Stimulated activated CD4-positive, alpha-beta T cell treated with anti-CD3 and anti-CD28 coated beads, Interleukin-15, amount 100 ng/mL, for 1 hour (primary cell): Measurements from ENCODE around the gene SLC35F3.
"Not testable (repeated sequence)": the region's sequence is repeated elsewhere in the genome, so short reads cannot be mapped to it uniquely, and the experiment has no call there.

Source experiments
- DNase-seq, 2 donors: peaks; one replicate each; pipeline ENCODE4 v3.0.0-alpha.2; 2020; ENCODE audit warnings: low read depth in 1 of 2, low spot score in 1 of 2

Gene SLC35F3

GRCh38 chr1:234102583-234102982 is 198.1 kb downstream of the SLC35F3 start:
- DNase-seq, result no peak

DNA sequence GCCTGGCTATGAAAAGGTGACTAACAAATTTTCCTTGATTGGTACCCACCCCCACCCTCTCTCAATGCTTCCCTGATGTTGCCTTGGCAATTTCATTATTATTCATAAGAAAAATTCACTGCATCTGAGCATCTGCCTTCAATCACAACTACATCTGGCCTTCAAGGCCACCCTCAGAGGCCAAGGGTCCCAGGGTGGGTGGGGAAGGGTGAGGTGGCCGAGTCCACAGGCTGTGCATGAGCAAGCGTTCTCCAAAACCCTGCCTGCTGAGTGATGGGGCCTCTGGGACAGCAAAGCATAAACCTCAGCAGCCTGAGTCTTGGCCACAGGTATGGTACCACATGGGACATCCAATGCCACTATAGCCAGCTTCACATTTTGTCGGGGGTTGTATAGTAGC is 198.7 kb downstream of the SLC35F3 start:
- DNase-seq, result no peak

GRCh38 chr1:234106032-234106431 is 201.6 kb downstream of the SLC35F3 start:
- DNase-seq, result no peak

- DNase-seq, result no peak
Measured at GRCh38 chr1:234107416-234108021, 203.0 kb downstream of the SLC35F3 start.

GRCh38 chr1:234108921-234109320 is 204.4 kb downstream of the SLC35F3 start:
- DNase-seq, result no peak

GRCh38 chr1:234109840-234110239 is 205.4 kb downstream of the SLC35F3 start:
- DNase-seq, result no peak

DNA sequence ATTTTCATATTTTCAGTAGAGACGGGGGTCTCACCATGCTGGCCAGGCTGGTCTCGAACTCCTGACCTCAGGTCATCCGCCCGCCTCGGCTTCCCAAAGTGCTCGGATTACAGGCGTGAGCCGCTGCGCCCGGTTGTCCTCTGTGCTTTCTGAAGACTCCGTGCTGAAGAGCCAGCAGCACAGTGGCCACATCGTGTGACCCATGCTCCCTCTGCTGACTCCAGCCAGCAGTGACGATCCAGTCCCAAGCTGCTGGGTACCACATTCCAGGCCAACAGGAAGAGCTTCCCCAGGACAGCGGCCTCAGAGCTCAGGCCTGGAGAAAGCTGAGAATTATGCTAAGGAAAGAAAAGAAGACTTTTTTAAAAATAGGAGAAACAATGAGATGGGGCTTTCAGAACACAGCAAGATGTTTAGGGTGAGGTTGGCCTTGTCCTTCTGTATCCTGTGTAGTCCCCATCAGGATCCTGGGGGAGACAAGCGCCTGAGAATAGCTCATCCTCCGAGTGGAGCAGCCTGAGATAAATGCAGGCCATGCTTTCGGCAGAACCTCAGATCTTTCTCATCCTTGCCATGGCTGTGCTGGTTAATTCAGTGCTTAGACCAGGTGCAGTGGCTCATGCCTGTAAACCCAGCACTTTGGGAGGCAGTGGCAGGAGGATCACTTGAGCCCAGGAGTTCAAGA is 207.1 kb downstream of the SLC35F3 start:
- DNase-seq, result no peak

DNA sequence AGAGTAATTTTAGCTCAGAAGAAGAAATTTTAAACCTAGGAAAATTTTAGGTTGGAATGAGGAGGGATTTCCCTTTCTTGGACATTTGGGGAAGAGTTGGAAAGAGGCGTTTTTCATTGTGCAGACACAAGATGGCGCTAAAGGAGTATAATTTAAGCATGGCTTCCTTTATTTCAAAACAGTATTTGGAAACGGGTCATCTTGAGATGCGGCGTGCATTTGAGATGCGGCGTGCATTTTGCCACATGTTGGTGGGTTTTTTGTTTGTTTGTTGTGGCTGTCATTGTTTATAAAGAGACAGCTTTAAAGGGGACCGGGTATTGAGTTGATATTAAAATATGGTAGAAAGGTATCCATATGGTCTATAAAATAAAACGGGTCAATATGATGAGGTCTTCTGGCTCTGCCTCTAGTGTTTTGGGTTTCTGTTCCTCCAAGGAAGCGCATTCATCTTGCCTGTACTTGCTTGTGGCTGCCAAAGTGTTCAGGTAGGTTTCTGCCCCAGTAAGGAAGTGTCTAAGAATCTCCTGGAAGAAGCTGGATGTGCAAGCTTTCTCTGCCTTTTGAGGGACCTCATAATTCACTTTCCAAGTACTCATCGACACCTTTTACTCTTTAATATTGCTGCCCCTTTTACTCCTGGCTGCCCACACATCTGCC is 210.3 kb downstream of the SLC35F3 start:
- no peak for DNase-seq

DNA sequence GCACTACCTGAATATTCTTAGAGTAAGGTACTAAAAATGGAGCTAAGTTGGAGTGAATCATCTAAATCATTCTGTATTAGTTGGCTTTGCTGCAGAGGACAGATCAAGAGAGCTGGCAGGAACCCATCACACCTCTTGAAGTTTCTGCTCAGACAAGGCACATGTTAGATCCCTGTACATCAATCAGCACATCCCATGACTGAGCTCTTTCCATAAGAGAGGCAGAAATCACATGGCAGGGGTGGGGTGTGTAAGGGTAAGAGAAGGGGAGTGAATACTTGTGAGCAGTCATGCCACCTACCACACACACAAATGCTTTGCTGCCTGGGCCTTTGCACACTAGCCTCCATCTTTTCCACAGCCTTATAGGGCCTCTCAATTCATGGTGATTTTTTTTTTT is 214.4 kb downstream of the SLC35F3 start:
- no peak for DNase-seq

DNA sequence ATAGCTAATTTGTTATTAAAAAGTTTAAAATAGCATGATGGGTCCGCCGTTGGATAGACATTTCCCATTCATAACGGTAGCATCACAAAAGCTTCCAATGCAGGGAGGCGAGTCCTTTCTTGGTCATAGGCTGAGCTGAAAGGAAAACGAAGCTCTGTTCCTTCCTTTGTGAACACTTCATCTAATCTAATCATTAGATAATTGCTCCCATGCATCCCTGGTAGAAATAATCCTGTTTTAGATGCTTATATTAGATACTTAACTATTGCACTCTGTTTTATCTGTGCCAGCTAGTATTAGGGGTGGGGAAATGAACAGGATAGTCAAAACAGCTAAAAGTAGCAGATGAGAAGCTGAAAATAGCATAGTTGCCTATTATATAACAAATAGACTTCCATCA is 215.0 kb downstream of the SLC35F3 start:
- no peak for DNase-seq

DNA sequence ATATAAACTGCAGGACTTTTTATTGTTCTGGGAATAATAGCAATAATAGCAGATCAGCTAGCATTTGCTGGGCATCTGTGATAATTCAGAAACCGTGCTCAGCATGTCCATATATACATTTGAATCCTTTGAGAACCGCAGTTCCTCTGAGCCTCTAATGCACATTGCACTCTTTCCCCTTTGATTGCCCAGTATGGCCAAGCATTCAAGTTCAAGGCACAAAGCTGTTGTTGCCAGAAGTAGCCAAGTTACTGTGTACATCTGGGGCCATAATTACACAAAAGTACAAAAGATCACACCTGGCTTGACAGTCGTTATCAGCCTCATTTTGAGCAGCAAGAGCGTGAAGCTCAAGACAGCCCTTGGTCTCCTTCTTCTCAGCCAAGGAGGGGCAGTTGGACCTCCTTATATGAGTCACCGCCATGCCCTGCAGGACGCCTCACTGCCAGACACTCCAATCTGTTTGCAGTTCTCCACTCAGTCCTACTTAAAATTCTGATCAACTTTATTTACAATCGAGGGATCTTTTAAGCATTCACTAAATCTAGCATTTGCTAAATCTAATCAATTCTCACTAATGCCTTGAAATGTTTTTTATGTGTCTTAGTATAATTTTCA is 216.0 kb downstream of the SLC35F3 start:
- DNase-seq, result no peak

DNA sequence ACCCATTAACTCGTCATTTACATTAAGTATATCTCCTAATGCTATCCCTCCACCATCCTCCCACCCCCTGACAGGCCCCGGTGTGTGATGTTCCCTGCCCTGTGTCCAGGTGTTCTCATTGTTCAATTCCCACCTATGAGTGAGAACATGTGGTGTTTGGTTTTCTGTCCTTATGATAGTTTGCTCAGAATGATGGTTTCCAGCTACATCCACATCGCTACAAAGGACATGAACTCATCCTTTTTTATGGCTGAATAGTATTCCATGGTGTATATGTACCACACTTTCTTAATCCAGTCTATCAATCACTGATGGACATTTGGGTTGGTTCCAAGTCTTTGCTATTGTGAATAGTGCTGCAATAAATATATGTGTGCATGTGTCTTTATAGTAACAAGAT is 217.2 kb downstream of the SLC35F3 start:
- not testable (repeated sequence) for DNase-seq

GRCh38 chr1:234122571-234122970 is 218.1 kb downstream of the SLC35F3 start:
- not testable (repeated sequence) for DNase-seq

DNA sequence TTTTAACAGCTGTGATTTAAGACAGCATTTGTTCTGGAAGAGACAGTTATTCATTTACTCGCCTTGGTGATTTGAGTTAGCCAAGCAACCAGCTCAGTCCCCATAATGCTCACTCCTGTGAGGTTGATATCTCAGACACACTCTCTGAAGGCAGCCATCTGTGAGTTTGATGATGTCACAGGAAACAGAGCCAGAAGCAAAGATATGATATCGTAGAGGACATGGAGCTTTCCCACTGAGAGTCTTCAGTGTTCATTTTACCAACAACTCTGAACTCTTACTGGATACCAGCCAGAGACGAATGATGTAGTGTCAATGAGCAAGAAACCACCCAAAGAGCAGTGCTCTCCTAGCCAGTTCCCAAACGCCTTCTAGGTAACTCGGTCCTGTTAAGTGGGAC is 219.4 kb downstream of the SLC35F3 start:
- no peak for DNase-seq

DNA sequence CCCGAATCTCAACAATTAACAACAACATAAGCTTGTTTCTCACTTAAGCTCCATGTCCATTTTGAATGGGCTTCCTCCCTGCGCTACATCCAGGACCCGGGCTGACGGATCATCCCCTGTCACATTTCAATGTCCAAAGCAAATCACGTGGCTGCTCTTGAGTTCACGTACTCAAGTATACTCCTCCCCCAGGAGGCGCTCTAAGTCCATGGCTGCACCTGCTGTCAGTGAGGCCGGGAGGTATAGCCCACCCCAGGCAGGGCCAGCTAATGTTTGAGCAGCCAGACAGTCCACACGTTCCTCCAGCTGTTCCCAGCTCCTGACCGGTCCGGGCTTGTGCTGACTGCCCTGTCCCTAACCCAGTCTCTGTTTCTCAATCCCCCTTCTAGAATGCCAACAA is 220.8 kb downstream of the SLC35F3 start:
- DNase-seq, result no peak

GRCh38 chr1:234125714-234126113 is 221.2 kb downstream of the SLC35F3 start:
- DNase-seq, result no peak

DNA sequence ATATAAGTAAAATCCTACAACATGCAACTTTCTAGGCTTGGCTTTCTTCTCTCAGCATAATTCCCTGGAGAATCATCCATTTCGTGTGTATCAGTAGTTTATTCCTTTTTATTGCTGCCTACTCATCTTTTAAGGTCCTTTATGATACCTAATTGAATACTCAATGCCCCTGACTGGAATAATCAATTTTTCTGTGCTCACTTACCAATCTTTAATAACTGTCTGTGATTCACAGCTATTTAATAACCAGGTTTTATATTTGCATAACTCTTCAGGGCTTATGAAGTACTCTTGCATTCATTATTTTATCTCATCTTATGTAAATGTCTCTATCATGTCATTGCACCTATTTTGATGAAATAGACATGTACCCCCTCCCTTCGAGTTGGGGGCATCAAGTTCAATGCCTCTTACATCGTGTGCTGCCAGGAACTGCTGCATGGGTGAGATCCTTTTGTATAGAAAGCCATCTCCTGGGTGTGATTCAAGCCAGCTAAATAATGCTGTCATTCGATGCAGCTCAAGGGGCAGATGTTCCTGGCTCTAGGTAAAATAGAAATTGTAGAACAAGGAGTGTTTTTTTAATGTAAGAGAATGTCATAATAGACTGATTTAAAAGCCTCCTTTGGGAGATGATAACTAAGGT is 222.7 kb downstream of the SLC35F3 start:
- no peak for DNase-seq

GRCh38 chr1:234132795-234133194 is 228.3 kb downstream of the SLC35F3 start:
- DNase-seq, result no peak

DNA sequence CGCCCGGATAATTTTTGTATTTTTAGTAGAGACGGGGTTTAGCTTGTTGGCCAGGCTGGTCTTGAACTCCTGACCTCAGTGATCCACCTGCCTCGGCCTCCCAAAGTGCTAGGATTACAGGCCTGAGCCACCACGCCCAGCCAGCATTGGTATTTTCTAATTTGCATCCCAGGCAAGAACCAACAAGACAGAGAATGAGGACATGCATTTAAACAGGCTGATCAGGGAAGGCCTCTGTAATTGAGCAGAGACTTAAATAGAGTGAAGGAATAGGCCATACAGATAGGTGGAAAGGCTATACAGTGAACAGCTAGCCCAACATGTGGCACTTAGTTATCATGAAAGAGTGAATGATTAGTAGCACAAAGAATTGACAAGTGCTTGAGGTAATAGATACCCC is 230.4 kb downstream of the SLC35F3 start:
- no peak for DNase-seq

DNA sequence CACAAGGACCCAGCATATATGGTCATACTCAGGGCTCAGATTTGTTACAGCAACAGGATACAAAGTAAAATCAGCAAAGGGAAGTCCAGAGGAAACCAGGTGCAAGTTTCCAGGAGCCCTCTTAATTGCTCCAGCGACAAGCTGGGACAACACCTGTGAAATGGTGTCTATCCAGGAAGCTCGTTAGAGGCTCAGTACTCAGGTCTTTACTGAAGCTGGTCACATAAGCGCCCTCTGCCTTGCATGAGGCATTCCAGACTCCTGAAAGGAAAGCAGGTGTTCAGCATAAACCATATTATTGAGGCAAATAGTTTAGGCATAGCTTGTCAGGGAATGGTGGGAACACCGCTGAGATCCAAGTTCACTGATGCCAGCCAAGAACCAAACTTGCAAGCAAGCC is 231.0 kb downstream of the SLC35F3 start:
- no peak for DNase-seq

DNA sequence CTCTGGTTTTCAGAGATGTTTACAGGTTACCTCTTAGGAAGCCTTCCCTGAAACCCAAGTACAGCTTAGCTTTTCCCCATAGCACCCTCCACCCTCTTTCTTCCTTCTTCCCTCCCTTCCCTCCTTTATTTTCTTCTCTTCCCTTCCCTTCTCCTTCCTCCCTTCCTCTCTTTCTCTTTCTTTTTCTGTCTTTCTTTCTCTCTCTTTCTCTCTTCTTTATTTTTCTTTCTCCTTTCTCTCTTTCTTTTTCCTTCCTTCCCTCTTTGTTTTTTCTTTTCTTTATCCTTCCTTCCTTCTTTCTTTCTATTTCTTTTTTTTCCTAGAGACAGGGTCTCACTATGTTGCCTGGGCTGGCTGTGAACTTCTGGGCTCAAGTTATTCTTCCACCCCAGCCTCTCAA is 231.6 kb downstream of the SLC35F3 start:
- DNase-seq, result no peak

- DNase-seq, result no peak
Measured at GRCh38 chr1:234139966-234140365, 235.5 kb downstream of the SLC35F3 start.
